ENCODE data around the gene EIF4E3. TPM values are rescaled to one million over a fixed set of nuclear protein-coding genes. Genes with fewer than 3 reads are reported as not detected.

Gene EIF4E3
- polyA plus RNA-seq (2011; rRNA removed), result 4.6 and 5.5 TPM in 2 replicates
- 0.87 and 1.0 TPM in 2 replicates for polyA plus RNA-seq (2012; cell fraction: cytosol; rRNA removed)
- 0.22 and 0.55 TPM in 2 replicates for polyA plus RNA-seq (2012; cell fraction: nucleus; rRNA removed)
- polyA plus RNA-seq (2017; fragmentation: RNase III; extraction: RNeasy Plus Mini Kit Qiagen cat#74134 plus additional on column Dnase treatment), result 2.3 to 2.8 TPM (median 2.7 TPM) in 3 replicates
- 2.6 and 2.7 TPM in 2 replicates for polyA minus RNA-seq (2011; rRNA and poly(A)+ RNA removed)

DNA sequence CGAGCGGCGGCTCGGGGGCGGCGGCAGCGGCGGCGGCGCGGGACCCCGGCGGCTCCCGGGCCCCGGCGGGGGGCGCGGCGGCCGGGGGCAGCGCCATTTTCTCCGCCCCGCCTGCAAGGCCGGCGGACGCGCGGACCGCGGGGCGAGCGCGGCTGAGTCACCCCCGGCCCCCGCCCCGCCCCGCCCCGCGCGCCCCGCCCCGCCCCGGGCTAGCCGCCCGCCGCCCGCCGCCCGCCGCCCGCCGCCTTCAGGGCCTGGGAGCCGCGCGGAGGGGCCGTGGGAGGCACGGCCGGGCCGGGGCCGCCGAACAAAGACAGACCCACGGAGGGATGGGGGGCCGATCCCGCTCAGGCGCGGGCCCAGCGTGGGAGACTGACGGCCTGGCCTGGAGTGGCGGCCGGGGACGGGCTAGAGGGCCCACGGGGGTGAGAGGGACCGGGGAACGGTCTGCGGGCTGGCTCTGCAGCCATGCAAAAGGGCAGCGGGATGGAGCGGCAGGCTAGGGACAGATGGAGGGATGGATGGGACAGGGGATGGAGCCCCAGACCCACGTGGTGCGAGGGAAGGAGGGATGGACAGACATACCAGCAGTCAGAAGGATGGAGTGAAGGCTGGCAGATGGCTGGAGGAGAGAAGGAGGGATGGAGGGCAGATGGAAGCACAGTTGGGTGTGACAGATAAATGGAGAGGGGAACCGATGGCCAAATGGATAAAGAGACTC, at the start of gene EIF4E3:
Gene EIF4E3, minus strand, starts transcription at position 132 of the 721 bp plus-strand sequence. Its CDS starts 35 bp downstream, at position 97.
- ATAC-seq (peak; percentile 51 to 69), FAIRE-seq (no peak), DNase-seq (ENCODE audit: low read depth in 1 of 2, low spot score in 1 of 2) (peak in 1 of 2 experiments; percentile 54)
- no peaks in the 10 kb centered on the region for H3K9me3 ChIP-seq
- TF ChIP-seq NFE2L2 (conservative IDR thresholded peaks at IDR 0.05; ENCODE audit: low read length) (no peak), FOSL2 (IDR thresholded peaks at IDR 0.05) (0 out of 2 replicates have a peak, but pooled peaks have one; percentile 16), FOSL2 (CRISPR knock-in tag; IDR thresholded peaks at IDR 0.05) (no peak), ELK1 (IDR thresholded peaks at IDR 0.05; ENCODE audit: low read depth, low read length) (no peak)
- peak within 1 kb of the TSS; percentile 96 for H3K4me2 ChIP-seq
- H3K4me3 ChIP-seq, result peak within 1 kb of the TSS; percentile 83
- POLR2A ChIA-PET, result no interaction called here
- peaks cover 7% of the 10 kb centered on the region for H3K4me1 ChIP-seq
- CTCF ChIA-PET, result interaction anchor here (0.8 to 3.6 kb wide), 3 partner anchors 14 to 34 kb away, joined by 3 to 17 read pairs (median 8); no protein-coding TSS in a partner anchor
- 50% methylated on average over 10 of the region's 80 CpGs for WGBS (ENCODE audit: missing lambda C conversion rate)
- H3K27ac ChIP-seq, result peak within 1 kb of the TSS; percentile 82 to 90

DNA sequence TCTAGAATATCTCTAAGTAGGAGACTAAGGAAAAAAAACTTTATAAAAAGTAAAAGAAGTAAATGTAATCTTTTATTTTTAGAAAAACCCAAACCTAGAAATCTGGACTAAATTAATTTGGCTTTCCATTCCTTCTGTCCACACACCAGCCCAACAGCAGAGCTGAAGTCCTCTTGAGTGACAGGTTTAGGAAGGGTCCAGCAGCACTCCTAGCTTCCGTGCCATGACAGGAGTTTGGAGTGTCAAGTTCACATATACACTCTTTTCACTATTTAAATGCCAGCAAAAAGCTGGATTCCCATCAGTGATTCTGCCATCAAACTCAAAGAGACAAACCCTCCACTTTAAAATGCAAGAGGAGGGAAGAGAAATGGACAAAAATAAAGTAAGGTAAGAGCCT, 46.7 kb upstream of the EIF4E3 start:
- Histone ChIP-seq H3K4me3 (no peak overlapping the region), H3K27ac (no peak overlapping the region), H3K4me2 (no peak overlapping the region), H3K9me3 (no peaks in the 10 kb centered on the region), H3K4me1 (no peaks in the 10 kb centered on the region)
- FAIRE-seq (no peak), ATAC-seq (no peak), DNase-seq (ENCODE audit: low read depth in 1 of 2, low spot score in 1 of 2) (no peak)
- 47% methylated on average over 1 of the region's 1 CpG for WGBS (ENCODE audit: missing lambda C conversion rate)
- CTCF ChIA-PET, result no interaction called here
- POLR2A ChIA-PET, result no interaction called here
- no peak for TF ChIP-seq RNF2 (IDR thresholded peaks at IDR 0.05; ENCODE audit: borderline replicate concordance, low read depth)
- no peak for TF ChIP-seq ZFP36 (IDR thresholded peaks at IDR 0.05; ENCODE audit: borderline replicate concordance, partially characterized antibody)
- TF ChIP-seq, protein P1, sequence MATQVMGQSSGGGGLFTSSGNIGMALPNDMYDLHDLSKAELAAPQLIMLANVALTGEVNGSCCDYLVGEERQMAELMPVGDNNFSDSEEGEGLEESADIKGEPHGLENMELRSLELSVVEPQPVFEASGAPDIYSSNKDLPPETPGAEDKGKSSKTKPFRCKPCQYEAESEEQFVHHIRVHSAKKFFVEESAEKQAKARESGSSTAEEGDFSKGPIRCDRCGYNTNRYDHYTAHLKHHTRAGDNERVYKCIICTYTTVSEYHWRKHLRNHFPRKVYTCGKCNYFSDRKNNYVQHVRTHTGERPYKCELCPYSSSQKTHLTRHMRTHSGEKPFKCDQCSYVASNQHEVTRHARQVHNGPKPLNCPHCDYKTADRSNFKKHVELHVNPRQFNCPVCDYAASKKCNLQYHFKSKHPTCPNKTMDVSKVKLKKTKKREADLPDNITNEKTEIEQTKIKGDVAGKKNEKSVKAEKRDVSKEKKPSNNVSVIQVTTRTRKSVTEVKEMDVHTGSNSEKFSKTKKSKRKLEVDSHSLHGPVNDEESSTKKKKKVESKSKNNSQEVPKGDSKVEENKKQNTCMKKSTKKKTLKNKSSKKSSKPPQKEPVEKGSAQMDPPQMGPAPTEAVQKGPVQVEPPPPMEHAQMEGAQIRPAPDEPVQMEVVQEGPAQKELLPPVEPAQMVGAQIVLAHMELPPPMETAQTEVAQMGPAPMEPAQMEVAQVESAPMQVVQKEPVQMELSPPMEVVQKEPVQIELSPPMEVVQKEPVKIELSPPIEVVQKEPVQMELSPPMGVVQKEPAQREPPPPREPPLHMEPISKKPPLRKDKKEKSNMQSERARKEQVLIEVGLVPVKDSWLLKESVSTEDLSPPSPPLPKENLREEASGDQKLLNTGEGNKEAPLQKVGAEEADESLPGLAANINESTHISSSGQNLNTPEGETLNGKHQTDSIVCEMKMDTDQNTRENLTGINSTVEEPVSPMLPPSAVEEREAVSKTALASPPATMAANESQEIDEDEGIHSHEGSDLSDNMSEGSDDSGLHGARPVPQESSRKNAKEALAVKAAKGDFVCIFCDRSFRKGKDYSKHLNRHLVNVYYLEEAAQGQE (IDR thresholded peaks at IDR 0.05), result no peak
- TF ChIP-seq PHF8 (IDR thresholded peaks at IDR 0.05; ENCODE audit: borderline replicate concordance, low read depth), result no peak
- TF ChIP-seq TFCP2L1 (CRISPR knock-in tag; IDR thresholded peaks at IDR 0.05), result no peak
- TF ChIP-seq POLR2AphosphoS2 (conservative IDR thresholded peaks at IDR 0.05; ENCODE audit: low read length), result no peak
- no peak for TF ChIP-seq MYC (IDR thresholded peaks at IDR 0.05; ENCODE audit: borderline replicate concordance, low read length)
- no peak for TF ChIP-seq GATA3 (IDR thresholded peaks at IDR 0.05; ENCODE audit: borderline replicate concordance)
- no peak for TF ChIP-seq CHD2 (IDR thresholded peaks at IDR 0.05; ENCODE audit: low read length, partially characterized antibody)
- no peak for TF ChIP-seq RARB (CRISPR knock-in tag; IDR thresholded peaks at IDR 0.05)
- TF ChIP-seq ATOH8 (CRISPR knock-in tag; IDR thresholded peaks at IDR 0.05; ENCODE audit: low read depth), result no peak
- no peak for TF ChIP-seq ZSCAN20 (CRISPR knock-in tag; IDR thresholded peaks at IDR 0.05)
- TF ChIP-seq, protein P2, sequence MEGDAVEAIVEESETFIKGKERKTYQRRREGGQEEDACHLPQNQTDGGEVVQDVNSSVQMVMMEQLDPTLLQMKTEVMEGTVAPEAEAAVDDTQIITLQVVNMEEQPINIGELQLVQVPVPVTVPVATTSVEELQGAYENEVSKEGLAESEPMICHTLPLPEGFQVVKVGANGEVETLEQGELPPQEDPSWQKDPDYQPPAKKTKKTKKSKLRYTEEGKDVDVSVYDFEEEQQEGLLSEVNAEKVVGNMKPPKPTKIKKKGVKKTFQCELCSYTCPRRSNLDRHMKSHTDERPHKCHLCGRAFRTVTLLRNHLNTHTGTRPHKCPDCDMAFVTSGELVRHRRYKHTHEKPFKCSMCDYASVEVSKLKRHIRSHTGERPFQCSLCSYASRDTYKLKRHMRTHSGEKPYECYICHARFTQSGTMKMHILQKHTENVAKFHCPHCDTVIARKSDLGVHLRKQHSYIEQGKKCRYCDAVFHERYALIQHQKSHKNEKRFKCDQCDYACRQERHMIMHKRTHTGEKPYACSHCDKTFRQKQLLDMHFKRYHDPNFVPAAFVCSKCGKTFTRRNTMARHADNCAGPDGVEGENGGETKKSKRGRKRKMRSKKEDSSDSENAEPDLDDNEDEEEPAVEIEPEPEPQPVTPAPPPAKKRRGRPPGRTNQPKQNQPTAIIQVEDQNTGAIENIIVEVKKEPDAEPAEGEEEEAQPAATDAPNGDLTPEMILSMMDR (IDR thresholded peaks at IDR 0.05), result no peak
- no peak for TF ChIP-seq CBX8 (IDR thresholded peaks at IDR 0.05)
- TF ChIP-seq RFX5 (IDR thresholded peaks at IDR 0.05), result no peak
- no peak for TF ChIP-seq EHMT2 (IDR thresholded peaks at IDR 0.05; ENCODE audit: low read depth)
- TF ChIP-seq KDM1A (IDR thresholded peaks at IDR 0.05; ENCODE audit: low read depth), result no peak

Data from A549 (cell line).